Subcutaneous abdominal adipose tissue (tissue), 5 donors: Measurements from ENCODE around the gene FBRS.
A peak's percentile ranks its signal among the peaks of the same experiment; 100 is the strongest.

Experiments used
- H3K27ac ChIP-seq: one replicate; pipeline ENCODE4 v1.7.0; 2013; ENCODE audit warnings: low read depth, mild to moderate bottlenecking, inconsistent platforms, low read length, moderate library complexity
- H3K27me3 ChIP-seq, 5 donors: one replicate each; pipeline ENCODE4 v1.7.0; 2013; ENCODE audit warnings: low read length in 5 of 5, inconsistent platforms in 1 of 5; ENCODE audit not compliant: control insufficient read depth in 5 of 5, insufficient read depth in 4 of 5
- H3K36me3 ChIP-seq, 5 donors: one replicate each; pipeline ENCODE4 v1.7.0; 2013; ENCODE audit warnings: low read length in 5 of 5; ENCODE audit not compliant: control insufficient read depth in 5 of 5, insufficient read depth in 5 of 5
- H3K4me1 ChIP-seq, 5 donors: one replicate each; pipeline ENCODE4 v1.7.0; 2013; ENCODE audit warnings: low read length in 5 of 5, mild to moderate bottlenecking in 3 of 5, moderate library complexity in 1 of 5; ENCODE audit not compliant: control insufficient read depth in 5 of 5, insufficient read depth in 5 of 5
- H3K4me3 ChIP-seq, 5 donors: one replicate each; pipeline ENCODE4 v1.7.0; 2013; ENCODE audit warnings: low read length in 5 of 5, low read depth in 1 of 5
- H3K9ac ChIP-seq, 5 donors: one replicate each; pipeline ENCODE4 v1.7.0; 2013; ENCODE audit warnings: low read length in 5 of 5, mild to moderate bottlenecking in 4 of 5, moderate library complexity in 3 of 5
- H3K9me3 ChIP-seq, 5 donors: one replicate each; pipeline ENCODE4 v1.7.0; 2013; ENCODE audit warnings: low read length in 5 of 5; ENCODE audit not compliant: control insufficient read depth in 5 of 5
- donor health status: healthy.
- donor health status: healthy.
- donor health status: healthy.
- donor health status: healthy.
- donor health status: healthy.

FBRS gene

DNA sequence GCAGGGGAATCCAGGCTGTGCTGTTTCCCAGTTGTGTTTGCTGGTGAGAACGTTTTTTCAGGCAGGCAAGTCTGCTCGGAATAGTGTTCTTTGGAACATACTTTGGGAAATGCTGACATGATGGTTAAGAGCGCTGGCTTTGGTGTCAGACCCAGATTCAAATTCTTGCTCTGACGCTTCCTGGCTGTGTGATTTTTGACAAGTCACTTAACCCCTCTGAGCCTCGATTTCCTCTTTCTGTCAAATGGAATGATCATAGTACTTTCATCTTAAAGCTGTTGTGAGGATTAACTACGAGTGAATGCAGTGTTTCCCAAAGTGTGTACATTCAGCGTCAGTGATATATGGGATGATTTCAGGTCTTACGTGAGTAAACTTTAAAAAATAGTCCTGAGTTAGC lies 4.8 kb downstream of the FBRS start:
- Histone ChIP-seq H3K9me3 (no peaks in the 10 kb centered on the region), H3K9ac (no peak overlapping the region), H3K36me3 (peaks cover 5 to 70% (median 69%) of the 10 kb centered on the region in 5 donors), H3K27me3 (peaks cover 0 to 3% (median 0%) of the 10 kb centered on the region in 5 donors), H3K4me3 (no peak overlapping the region), H3K4me1 (peaks cover 10 to 32% (median 29%) of the 10 kb centered on the region in 5 donors), H3K27ac (no peak overlapping the region)

DNA sequence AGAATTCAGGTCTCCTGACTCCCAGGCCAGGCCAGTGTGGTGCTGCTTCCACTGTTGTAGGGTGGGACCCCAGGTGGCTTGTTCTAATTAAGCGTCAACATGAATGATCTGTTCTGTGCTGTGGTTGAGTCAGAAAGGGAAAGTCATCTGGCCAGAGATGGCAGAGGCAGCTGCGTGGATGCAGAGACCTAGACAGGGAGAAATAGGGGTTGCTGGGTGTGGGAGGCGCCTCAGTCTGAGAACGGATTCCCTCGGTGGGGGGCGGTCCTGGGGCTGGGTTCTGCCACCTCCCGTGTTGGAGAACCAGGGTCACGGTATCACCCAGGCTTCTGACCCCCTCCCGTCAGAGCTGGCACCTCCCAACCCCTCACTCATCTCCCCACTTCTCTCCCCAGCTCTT lies 5.6 kb downstream of the FBRS start:
- peak overlapping the region in 1 of 5 donors; percentile 52 for H3K9ac ChIP-seq
- no peak overlapping the region for H3K4me3 ChIP-seq

DNA sequence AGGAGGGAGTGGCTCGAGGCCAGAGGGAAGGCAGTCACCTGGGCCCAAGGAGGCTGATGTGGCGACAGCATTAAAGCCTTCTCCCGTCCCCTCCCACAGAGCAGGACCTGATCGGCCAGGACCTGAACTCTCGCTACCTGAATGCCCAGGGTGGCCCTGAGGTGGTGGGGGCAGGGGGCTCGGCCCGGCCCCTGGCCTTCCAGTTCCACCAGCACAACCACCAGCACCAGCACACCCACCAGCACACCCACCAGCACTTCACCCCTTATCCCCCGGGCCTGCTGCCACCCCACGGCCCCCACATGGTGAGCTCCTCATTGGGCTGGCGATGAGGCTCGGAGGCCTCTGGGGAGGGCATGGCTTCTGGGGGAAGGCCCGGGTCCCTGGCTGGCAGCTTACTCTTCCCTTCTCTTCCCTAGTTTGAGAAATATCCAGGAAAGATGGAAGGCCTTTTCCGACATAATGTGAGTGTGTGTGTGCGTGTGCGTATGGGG lies 6.4 kb downstream of the FBRS start:
- no peak overlapping the region for H3K27ac ChIP-seq
- no peak overlapping the region for H3K4me3 ChIP-seq
- peaks cover 6 to 31% (median 28%) of the 10 kb centered on the region in 5 donors for H3K4me1 ChIP-seq
- no peaks in the 10 kb centered on the region for H3K27me3 ChIP-seq
- H3K9ac ChIP-seq = no peak overlapping the region
- H3K9me3 ChIP-seq = no peaks in the 10 kb centered on the region
- H3K36me3 ChIP-seq = peaks cover 5 to 86% (median 81%) of the 10 kb centered on the region in 5 donors

More for the DNA sequence above, 5.6 kb downstream of the FBRS start:
- peaks cover 5 to 77% (median 74%) of the 10 kb centered on the region in 5 donors for H3K36me3 ChIP-seq
- H3K9me3 ChIP-seq = no peaks in the 10 kb centered on the region
- H3K4me1 ChIP-seq = peaks cover 6 to 32% (median 29%) of the 10 kb centered on the region in 5 donors
- no peaks in the 10 kb centered on the region for H3K27me3 ChIP-seq
- no peak overlapping the region for H3K27ac ChIP-seq

DNA sequence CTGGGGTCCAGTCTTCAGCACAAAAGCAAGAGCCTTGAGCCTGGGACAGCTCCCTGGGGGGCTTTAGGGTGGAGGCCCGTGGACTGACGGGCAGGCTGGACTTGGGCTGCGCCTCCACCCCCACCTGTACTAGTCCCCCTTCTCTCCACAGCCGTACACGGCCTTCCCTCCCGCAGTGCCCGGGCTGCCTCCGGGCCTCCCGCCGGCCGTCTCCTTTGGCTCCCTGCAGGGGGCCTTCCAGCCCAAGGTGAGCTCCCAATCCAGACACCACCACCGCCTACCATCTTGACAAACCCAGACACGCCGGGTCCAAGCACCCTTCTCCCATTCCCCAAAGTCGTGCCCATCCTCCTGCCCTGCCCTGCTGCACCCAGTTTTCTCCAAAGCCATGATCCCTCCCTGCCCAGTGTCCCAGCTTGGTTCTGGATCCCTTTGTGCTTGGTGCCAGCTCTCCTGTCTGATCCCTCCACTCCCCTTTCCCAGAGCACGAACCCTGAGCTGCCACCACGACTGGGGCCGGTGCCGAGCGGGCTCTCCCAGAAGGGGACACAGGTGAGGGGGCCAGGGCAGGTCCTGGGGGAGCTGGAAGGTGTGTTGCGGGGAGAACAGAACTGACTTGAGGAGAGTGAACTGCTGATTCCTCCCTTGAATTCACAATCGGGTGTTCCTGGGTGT lies 7.1 kb downstream of the FBRS start:
- Histone ChIP-seq H3K4me1 (peaks cover 5 to 25% (median 22%) of the 10 kb centered on the region in 5 donors), H3K36me3 (peaks cover 5 to 92% (median 87%) of the 10 kb centered on the region in 5 donors), H3K9me3 (no peaks in the 10 kb centered on the region), H3K27me3 (no peaks in the 10 kb centered on the region), H3K27ac (no peak overlapping the region), H3K9ac (no peak overlapping the region), H3K4me3 (no peak overlapping the region)

DNA sequence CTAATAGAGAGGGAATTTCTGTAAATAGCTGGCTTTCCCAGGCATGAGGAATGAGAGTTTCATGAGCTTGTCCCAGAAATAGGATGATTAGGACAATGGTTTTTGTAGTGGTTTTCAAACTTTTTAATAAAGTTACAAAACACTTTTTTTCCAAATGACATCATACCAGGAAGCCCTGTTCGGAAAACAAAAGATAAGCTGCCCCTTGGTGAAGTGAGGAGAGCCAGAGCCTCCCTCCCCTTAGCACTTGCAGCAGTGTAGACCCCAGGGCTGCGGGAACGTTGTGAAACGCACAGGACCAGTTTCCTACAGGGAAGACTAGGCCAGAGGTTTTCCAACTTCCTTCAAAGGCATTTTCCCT lies 7.6 kb downstream of the FBRS start:
- Histone ChIP-seq H3K4me1 (peaks cover 2 to 20% (median 16%) of the 10 kb centered on the region in 5 donors), H3K36me3 (peaks cover 5 to 95% (median 90%) of the 10 kb centered on the region in 5 donors), H3K4me3 (no peak overlapping the region), H3K27me3 (no peaks in the 10 kb centered on the region), H3K9me3 (no peaks in the 10 kb centered on the region), H3K9ac (no peak overlapping the region), H3K27ac (no peak overlapping the region)

DNA sequence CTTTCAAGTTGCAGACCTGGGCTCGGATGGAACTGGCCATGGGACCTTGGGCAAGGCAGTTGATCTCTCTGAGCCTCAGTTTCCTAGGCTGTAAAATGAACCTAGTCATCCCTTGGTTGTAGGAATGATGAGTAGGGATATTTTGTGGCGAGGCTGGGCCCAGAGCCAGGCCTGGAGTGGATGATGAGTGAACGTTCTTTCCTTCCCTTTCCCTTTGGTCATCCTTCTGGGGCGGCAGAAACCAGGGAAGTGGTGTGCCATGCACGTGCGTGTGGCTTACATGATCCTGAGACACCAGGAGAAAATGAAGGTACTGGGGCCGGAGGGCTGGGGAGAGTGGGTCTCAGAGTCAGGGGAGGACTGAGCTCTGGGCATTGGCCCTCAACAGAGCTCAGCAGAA lies 8.4 kb downstream of the FBRS start:
- Histone ChIP-seq H3K27ac (no peak overlapping the region), H3K4me1 (peaks cover 0 to 11% (median 8%) of the 10 kb centered on the region in 5 donors), H3K9ac (no peak overlapping the region), H3K4me3 (no peak overlapping the region), H3K9me3 (no peaks in the 10 kb centered on the region), H3K27me3 (no peaks in the 10 kb centered on the region), H3K36me3 (peaks cover 5 to 90% (median 82%) of the 10 kb centered on the region in 5 donors)

DNA sequence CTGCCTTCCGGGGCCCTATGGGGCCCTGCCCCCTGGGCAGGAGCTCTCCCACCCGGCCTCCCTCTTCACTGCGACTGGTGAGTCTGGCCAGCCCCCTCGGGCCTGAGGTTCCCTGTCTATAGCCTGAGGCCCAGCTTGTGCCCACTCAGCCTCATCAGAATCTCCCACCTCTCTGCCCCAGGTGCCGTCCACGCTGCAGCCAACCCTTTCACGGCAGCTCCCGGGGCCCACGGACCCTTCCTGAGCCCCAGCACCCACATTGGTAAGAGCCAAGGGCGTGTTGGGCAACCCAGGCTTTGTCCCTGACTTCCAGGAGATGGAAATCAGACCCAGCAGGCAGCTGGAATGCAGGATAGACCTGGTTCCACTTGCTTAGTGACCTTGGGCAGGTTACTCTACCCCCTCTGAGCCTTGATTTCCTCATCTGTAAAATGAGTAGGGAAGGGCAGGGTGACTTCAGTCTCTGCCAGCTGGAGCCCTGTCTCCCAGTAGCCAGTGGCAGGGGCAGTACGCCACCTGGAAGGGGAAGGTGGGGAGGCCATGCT lies 9.2 kb downstream of the FBRS start:
- Histone ChIP-seq H3K9ac (peak overlapping the region in 1 of 5 donors; percentile 20), H3K4me3 (no peak overlapping the region), H3K27ac (no peak overlapping the region), H3K4me1 (peaks cover 0 to 5% (median 4%) of the 10 kb centered on the region in 5 donors), H3K9me3 (no peaks in the 10 kb centered on the region), H3K27me3 (no peaks in the 10 kb centered on the region), H3K36me3 (peaks cover 5 to 82% (median 76%) of the 10 kb centered on the region in 5 donors)

DNA sequence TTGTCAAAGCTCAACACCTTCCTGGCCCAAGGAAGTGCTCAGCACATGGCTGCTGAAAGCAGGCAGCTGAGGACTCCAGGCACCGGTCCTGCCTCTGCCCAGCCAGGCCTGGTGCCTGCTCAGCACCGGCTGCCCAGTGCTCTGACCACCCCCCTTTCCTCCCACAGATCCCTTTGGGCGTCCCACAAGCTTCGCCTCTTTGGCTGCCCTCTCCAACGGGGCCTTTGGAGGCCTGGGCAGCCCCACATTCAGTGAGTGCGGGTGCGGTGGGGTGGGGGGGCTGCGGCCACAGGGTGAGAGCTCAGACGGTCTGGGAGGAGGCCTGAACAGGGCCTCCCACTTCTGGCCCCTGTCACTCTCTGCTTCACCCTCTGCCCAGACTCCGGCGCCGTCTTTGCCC lies 10.2 kb downstream of the FBRS start:
- no peaks in the 10 kb centered on the region for H3K9me3 ChIP-seq
- H3K4me1 ChIP-seq = peaks cover 0 to 5% (median 4%) of the 10 kb centered on the region in 5 donors
- H3K27ac ChIP-seq = no peak overlapping the region
- peaks cover 0 to 73% (median 67%) of the 10 kb centered on the region in 5 donors for H3K36me3 ChIP-seq
- H3K9ac ChIP-seq = no peak overlapping the region
- no peak overlapping the region for H3K4me3 ChIP-seq
- H3K27me3 ChIP-seq = no peaks in the 10 kb centered on the region

DNA sequence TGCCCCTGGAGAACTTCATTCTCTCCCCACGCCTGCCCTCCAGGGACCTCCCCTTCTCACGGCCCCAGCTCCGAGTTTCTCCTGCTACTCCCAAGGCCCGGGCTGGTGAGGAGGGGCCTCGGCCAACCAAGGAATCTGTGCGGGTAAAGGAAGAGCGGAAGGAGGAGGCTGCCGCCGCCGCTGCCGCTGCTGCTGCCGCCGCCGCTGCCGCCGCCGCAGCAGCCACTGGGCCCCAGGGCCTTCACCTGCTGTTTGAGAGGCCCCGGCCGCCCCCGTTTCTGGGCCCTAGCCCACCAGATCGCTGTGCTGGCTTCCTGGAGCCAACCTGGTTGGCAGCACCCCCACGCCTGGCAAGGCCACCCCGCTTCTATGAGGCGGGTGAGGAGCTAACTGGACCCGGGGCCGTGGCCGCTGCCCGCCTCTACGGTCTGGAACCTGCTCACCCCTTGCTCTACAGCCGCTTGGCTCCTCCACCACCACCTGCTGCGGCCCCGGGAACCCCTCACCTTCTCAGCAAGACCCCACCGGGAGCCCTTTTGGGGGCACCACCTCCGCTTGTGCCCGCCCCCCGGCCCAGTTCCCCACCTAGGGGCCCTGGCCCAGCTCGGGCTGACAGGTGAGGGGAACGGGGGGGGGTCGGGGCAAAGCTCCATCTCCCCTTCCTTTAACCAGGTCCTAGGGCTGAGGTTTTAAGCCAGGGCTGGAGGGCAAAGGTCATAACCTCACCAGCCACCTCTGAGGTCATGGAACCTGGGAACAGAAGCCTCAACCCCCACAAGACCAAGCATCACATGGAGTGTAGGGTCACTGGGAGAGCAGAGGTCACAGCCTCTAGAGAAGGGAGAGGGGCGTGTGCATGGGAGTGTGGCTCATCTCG lies 11.0 kb downstream of the FBRS start:
- H3K9me3 ChIP-seq = no peaks in the 10 kb centered on the region
- no peak overlapping the region for H3K9ac ChIP-seq
- no peaks in the 10 kb centered on the region for H3K27me3 ChIP-seq
- H3K27ac ChIP-seq = no peak overlapping the region
- no peak overlapping the region for H3K4me3 ChIP-seq
- H3K4me1 ChIP-seq = no peaks in the 10 kb centered on the region
- H3K36me3 ChIP-seq = peaks cover 0 to 67% (median 60%) of the 10 kb centered on the region in 5 donors
